Raji (cell line): ENCODE results near the gene PER2.

ENCODE experiments used
- POLR2A ChIP-seq: IDR thresholded peaks from 2 replicates; pipeline ENCODE4 v1.6.1; 2011; ENCODE audit warnings: low read depth, low read length, control low read depth; ENCODE audit not compliant: insufficient read depth

PER2 gene

DNA sequence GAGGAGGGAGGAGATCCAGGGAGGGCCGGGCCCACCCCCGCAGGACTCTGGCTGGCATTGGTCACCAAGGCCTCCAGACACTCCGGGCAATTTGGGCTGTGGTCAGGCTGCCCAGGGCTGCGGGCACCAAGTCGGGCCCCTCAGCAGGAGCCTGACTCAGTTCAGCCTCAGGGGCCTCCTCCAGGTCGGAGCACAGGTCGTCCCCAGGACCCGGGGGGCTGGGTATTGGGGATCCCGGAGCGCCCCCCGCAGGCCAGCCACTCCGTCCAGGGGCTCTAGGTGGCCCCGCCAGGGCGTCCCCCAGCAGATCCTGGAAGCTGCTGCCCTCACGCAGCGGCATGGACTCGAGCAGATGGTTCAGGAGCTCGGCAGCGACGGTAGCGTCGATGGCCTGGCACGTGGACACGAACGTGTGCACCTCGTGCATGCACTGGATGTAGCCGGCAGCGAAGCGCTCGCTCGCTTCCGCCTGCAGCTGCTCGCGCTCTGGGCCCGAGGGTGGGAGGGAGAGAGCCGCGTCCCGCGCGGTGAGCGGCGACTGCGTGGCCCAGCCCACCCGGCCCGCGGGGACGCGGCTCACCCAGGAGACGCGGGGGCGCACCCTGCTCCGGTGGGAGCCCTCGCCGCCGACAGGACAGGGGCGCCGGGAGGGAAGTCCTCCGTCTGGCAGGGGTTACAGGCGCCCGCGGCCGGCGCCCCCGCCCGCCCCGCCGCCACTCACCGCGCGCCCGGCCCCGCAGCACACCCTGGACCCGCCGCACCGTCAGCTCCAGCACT lies 49.5 kb downstream of the PER2 start:
- TF ChIP-seq POLR2A = no peak

DNA sequence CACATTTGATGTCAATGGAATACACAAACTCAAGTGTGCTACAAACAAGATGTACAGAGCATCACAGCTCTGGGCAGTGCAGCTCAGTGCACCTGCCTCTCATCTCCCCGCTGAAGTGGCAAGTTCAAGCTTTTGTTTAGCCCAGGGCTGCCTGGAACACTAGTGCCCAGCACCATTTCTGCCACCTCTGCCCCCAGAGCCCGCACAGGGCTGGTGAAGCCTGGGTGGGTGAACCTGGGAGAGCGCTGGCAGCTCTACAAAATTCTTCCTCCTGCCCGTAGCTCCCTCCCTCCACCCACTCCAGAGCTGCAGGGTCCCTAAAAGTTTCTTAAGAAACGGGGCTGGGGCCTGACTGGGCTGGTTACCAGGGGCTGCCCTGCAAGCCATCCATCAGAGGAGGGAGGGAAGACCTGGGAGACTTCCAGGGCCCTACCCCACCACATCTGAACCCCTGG lies 50.1 kb downstream of the PER2 start:
- no peak for TF ChIP-seq POLR2A

DNA sequence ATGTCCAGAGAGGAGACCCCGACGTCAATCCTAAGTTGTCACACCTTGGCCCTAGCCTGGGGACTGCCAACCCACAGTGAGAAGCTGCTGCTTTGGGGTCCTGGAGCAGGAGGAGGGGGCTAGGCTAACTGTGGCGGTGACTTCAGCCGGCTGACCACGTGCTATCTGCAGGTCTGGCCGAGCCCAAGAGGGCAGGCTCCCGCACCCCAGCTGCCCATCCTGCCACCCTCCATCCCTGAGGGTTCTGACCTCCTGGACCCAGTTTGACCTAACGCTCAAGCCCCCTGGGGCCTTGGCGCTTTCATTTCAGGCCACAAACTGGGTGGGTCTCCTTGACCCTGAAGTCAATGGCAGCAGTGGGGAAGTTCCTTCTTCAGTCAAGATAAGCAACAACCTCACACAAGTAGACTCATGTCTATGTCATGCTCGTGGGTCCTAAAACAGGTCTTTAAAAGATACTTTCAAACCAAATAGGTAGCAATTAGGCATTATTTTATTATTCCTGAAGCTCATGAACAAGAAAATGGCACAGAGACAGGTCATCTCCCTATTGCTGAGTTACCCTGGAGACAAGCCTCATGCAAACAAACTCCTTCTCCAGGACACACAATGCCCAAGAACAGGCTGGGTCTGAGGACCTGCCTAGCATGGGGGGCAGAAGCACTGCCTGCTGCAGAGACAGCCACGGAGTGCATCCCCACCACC lies 50.8 kb downstream of the PER2 start:
- no peak for TF ChIP-seq POLR2A

DNA sequence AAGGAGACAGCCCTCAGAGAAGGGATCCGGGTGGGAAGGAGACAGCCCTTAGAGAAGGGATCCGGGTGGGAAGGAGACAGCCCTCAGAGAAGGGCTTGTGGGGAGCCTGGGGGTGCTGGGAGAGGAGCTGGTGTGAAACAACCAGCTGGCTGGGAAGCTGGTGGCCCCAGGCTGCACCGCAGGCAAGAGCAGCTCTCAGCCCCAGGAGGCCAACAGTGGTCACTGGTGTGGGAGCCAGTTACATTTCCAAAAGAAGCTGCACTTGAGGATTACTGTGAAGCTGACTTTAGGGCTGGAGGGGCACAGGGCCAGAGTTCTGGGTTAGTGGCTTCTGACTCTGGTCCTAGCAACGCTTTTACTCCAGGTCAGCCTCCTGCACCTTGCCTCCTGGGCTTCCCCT lies 51.8 kb downstream of the PER2 start:
- TF ChIP-seq POLR2A = no peak

GRCh38 chr2:238235856-238236255 lies 52.6 kb downstream of the PER2 start:
- no peak for TF ChIP-seq POLR2A

- TF ChIP-seq POLR2A = no peak
Observed at GRCh38 chr2:238235331-238235732, 53.1 kb downstream of the PER2 start.

DNA sequence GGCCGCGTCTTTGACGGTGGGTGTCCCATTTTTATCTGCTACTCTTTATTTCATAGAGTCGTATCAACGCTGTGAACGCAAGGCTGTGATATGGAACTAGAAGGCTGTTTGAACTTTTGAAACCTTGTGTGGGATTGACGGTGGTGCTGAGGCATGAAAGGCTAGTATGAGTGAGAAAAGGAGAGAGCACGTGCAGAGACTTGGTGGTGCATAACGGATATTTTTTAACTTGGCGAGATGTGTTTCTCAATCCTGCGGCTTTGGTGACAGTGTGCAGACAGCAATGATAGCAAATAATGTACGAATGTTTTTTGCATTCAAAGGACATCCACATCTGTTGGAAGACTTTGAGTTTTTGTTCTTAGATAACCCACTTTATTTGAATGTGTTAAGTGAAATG lies 54.8 kb downstream of the PER2 start:
- no peak for TF ChIP-seq POLR2A

- TF ChIP-seq POLR2A = no peak
Observed at GRCh38 chr2:238231809-238232208, 56.6 kb downstream of the PER2 start.

DNA sequence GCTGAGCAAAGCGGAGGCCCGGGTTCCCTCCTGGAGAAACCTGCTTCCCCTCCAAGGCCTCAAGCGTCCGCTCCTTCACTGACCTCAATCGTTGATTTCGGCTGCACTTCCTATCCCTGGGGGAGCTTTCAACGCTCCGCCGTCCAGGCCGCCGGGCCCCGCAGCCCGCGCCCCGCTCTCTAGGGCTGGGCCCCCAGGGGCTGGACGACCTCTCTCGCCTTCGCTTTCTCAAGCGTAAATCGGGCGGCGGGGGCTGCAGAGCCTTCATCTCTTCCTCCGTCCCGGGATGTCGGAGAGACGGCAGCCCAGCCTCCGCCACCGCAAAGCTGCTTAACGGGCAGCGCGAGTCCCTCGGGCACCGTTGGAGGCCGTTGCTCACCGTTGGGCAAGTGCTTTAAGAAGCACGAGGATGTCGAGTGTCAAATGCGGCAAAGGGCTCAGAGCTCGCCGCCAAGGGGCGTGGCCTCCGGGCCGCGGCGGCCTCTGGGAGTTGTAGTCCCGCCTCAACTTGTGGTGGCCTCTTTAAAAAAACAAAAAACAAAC lies 57.1 kb downstream of the PER2 start:
- TF ChIP-seq POLR2A = no peak

DNA sequence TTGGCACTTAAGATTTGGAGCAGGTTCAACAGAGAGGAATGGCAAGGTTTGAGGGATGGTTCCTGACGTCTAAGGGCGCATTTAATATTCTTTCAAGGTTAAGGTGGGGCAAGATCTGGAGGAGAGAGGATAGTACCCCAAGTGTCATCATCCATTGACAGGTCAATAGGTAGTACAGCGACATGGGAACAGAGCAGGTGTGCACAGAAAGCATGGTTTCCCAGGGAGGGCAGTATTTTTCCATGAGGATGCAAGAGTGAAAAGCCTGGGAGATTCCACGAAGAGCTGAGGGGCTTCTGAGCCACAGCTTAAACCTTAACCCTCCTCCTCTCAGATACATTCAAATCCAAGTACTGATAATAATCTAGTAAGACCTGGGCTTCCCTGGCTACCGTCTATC lies 57.7 kb downstream of the PER2 start:
- TF ChIP-seq POLR2A = no peak

GRCh38 chr2:238228700-238229099 lies 59.7 kb downstream of the PER2 start:
- TF ChIP-seq POLR2A = no peak

GRCh38 chr2:238227587-238228032 lies 60.8 kb downstream of the PER2 start:
- TF ChIP-seq POLR2A = no peak

- TF ChIP-seq POLR2A = no peak
Observed at GRCh38 chr2:238226698-238227586, 61.5 kb downstream of the PER2 start.

DNA sequence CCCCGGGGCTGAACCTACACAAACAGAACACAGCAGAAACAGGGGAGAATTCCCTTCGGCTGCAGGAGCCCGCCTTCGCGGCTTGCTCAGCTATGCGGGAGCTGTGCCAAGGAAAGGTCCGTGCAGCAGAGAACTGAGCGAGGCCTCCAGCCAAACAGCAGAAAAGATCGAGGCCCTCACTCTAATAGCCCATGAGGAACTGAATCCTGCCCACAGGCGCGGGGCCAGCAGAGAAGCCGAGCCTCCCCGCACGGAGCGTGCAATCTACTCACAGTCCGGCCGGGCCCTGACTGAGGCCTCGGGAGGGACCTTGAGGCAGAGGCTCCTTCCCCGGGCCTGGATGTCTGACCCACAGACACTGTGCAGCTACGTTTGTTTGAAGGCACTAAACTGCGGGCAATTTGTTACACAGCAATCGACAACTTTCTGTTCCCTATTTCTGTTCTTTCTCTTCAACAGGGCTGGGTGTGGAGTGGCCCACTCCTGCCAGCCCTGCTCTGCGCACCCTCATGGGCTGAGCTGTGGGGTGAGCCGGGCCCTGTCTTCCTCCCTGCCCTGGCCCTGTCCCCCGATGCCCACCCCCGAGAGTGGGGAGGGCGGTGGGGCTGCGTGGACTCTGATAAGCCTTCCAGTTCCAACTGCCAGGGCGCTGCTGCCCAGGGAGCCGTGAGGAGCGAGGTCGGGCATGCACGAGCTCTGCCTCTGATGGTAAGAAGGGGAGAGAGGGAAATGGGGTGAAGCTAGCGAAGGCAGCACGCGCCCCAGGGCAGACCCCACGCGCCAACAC lies 62.3 kb downstream of the PER2 start:
- TF ChIP-seq POLR2A = no peak
